Cardiac ventricle fibroblast (primary cell): ENCODE data around the gene KCNK7. TPM values are rescaled to one million over a fixed set of nuclear protein-coding genes. Genes with fewer than 3 reads are reported as not detected.

Experiments
- total RNA-seq: library from RNA; depleted of rRNA; stranded (reverse); fragments of >200 nt; gene quantifications from 2 replicates; pipeline ENCODE4 v1.2.3, GENCODE V29; 2015

Gene KCNK7, protein sequence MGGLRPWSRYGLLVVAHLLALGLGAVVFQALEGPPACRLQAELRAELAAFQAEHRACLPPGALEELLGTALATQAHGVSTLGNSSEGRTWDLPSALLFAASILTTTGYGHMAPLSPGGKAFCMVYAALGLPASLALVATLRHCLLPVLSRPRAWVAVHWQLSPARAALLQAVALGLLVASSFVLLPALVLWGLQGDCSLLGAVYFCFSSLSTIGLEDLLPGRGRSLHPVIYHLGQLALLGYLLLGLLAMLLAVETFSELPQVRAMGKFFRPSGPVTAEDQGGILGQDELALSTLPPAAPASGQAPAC
- total RNA-seq: not detected in 2 replicates

DNA sequence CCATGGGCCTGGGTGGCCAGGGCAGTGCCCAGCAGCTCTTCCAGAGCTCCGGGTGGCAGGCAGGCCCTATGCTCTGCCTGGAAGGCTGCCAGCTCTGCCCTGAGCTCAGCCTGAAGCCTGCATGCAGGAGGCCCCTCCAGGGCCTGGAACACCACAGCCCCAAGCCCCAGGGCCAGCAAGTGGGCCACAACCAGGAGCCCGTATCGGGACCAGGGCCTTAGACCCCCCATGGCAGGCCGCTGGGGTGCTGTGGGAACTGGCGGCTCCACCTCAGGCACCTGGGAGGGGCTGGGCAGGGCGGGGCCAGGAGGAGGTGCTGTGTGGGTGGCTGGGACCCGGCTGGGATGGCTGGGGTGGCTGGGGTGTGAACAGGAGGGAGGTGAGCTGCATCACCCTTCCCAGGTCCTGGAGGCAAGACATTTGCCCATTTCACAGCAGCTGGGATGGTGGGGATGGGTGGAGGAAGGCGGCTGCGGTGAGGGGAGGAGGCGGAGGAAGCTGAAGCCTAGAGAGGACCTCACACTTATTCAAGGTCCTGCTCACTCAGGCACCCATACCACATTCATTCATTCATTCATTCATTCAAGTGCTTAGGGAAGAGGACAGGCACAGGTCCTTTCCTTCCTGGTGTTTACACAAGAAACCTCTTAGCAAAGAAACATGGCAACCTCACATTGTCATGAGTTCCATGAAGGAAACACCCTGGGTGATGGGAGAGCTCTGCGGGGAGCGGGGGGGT, at the start of gene KCNK7:
KCNK7 (minus strand) TSS at position 258 of the 739 bp plus-strand sequence; CDS start at position 230, 28 bp downstream.

DNA sequence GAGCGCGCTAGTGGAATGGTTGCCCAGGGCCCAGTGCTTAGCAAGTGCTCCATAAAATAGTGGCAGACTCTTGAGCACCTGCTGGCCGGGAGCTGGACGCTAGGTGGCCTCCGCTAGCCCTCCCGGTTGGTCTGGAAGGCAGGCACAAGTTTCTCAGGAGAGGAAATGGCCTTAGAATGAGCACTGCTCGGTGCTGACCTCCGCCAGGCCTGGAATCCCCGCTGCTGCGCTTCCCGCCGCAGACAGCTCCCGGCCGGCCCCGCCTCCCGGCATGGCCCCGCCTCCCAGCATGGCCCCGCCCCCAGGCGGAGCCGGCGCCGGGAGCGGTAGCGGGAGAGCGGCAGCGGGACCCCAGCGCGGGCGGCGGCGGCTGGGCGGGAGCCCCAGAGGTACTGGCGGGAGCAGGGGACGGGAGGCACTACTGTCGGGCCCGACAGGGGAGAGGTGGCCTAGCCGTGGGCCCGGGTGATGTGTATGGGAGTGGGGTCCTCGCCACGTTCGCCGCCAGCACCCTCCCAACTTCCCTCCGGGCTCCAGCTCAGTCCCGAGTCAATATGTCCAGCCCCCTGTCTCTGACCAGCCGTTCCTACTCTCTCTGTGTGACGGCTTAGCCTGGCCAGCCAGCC, 42.3 kb upstream of the KCNK7 start, which contains the start of gene SIPA1:
SIPA1 (plus strand) TSS at position 308 of the 626 bp plus-strand sequence. CDS start 2,821 bp downstream, outside the sequence.

DNA sequence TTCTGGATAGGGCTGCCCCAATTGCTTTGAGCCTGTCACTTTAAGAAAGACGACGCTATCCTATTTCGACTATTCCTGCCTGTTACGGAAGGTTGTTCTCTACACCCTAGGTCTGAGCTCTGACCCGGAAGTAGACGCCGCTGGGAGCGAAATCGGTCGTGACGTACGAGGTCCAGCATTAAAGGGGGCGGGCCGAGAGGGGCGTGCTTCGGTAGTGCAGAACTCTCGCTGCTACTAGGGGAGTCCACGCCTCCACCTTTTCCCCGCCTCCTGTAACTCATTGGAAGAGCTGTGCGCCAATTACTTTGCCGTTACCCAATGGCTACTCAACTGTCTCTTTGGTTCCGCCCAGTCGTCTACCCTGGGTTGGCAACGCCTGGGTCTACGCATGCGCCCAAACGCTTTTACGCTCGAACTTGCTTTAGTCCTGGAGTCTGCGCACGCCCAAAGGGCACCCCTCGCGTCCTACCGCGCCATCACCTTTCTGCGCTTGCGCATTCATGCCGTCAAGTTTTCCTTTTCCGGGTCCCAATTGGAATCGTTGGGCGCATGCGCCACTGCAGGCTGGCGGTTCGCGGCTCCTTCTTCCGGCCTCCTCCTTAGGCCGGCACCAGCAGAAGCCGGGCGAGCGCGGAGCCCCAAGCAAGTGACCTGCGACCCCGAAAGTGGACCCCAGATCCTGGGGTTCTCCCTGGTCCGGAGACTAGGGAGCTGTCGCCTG, 19.8 kb upstream of the KCNK7 start, which contains the start of gene PCNX3:
PCNX3 (plus strand) TSS at position 548 of the 721 bp plus-strand sequence. CDS start 536 bp downstream, outside the sequence.

DNA sequence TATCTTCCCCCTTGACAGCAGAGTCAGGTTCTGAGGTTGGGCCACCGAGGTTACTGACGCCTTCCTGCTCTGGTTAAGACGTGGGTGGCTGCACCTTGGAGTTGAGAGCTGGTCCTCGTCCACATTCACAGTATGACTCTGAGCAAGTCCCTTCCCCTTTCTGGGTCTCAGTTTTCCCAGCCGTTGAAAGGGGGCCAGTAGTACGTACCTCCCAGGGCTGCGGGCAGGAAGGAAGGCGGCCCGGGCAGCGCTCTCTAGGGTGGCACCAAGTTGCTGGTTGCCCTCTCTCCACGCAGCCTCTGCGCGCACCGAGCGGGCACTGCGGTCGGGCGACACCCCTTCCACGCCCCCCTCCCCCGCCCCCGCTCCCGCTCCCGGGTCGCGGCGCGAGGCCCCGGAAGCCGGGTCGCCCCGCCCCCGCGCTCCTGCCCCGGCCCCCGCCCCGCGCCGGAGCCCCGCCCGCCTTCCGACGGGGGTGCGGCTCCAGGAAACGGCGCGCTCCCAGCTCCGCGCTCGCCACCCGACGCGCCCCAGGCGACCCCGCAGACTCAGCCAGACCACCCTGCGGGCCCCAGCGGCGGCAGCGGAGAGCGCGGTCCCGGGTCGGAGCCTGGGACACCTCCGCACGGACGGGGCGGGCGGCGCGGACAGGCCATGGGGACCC, 19.9 kb downstream of the KCNK7 start, which contains the start of gene EHBP1L1:
EHBP1L1 (plus strand) TSS at position 486 of the 664 bp plus-strand sequence. CDS start 250 bp downstream, outside the sequence.

DNA sequence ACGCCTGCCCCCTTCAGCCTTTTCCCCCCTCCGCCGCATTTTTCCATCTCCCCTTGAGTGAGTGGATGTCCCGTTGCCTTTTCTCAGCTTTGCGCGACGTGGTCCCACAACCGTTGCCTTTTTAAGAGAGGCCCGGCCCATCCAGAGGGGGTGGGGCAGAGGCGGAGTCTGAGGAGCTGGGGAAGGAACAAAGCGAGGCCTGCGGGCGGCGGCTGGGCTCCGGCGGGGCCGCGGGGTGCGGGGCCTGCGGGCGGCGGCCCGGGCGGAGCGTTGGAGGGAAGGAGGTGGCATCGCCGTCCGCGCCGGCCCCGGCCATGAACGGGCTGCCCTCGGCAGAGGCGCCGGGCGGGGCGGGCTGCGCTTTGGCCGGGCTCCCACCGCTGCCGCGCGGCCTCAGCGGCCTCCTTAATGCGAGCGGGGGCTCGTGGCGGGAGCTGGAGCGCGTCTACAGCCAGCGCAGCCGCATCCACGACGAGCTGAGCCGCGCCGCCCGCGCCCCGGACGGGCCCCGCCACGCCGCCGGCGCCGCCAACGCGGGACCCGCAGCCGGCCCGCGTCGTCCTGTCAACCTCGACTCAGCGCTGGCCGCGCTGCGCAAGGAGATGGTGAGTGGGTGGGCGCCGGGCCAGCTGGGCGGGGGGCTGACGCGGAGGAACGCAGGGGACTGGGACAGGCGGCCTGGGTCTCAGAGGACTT, 23.1 kb downstream of the KCNK7 start, which contains the start of gene FAM89B:
FAM89B (plus strand) TSS at position 183 of the 696 bp plus-strand sequence; CDS start at position 315, 132 bp downstream.

DNA sequence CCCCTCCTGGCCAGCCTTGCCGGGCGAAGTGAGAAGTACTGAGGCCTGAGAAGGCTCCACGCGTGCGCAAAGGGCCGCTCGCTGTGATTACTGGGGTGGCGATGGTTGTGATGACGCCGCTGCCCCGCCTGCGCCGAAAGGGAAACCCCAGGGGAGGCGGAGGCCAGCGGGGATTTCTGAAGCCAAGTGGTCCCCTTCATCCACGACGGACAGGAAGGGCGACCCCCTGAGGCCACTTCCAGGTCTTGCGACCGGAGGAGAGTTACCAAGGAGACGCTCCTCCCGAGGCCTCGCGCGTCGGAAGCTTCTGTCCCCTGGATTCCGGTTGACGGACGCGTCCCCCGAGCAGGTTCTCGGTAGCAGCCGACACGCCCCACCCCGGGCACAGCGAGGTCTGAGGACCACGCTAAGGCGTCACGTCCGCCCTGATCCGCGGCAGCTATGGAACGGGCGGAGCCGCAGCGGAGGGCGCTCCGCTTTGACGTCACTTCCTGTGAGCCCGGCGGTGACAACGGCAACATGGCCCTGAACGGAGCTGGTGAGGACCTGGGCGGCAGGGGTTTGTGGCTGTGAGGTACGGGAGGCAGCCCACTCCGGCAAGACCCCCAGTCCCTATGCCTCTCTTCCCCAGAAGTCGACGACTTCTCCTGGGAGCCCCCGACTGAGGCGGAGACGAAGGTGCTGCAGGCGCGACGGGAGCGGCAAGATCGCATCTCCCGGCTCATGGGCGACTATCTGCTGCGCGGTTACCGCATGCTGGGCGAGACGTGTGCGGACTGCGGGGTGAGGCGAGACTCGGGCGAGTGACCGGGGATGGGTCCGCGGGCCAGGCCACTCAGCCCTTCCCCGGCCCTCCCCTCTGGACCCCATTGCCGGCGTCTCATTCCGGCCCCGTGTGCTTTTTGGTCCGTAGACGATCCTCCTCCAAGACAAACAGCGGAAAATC, 25.4 kb downstream of the KCNK7 start, which contains the start of gene ZNRD2:
ZNRD2 (plus strand) TSS at position 505 of the 946 bp plus-strand sequence; CDS start at position 520, 15 bp downstream.

DNA sequence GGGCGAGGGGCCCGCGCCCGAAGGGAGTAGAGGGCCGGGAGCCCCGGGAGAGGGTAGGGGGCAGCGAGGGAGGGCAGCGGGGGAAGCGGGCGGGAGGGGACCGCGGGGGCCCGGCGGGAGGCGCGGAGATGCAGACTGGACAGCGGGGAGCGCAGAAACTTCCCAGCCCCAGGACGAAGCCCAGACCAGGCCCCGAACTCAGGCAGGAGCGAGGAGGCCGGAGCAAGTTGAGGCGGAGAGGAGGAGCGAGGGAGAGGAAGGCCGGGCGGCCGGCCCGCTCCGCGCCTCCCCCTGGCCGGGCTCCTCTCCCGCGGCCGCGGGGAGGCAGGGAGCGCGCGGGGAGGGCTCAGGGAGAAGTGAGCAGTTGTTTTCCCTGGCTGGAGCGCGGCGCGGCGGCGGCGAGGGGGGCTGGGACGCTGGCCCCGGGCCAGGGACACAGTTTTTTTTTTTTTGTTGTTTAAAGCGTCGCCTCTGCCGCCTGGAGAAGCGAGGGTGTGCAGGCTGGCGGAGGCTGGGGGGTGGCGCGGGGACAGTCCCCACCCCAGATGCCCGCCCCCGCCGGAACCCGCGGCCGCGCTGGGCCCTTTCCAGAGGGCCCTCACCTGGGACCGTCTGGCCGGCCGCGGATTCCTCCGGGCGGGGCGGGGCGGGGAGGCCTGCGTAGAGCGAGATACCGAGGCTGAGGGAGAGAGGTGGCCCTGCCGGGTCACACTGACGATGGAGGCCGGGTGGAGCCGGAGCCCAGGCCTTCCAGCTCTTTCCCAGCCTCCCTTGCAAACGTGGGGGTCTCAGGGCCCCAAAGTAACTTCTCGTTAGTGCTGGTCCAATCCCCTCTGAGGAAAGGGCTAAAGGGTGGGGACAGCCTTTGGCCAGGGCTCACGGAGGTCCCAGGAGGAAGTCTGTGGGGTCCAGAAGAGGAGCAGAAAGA, 37.3 kb downstream of the KCNK7 start, which contains the start of gene LTBP3:
LTBP3 (minus strand) TSS at position 358 of the 928 bp plus-strand sequence. CDS start 400 bp downstream, outside the sequence.

Other genes with a start within 250 kb of the KCNK7 start
- gene TIGD3, start 241.0 kb downstream of the KCNK7 start, total RNA-seq: 0.37 TPM in 1 of 2 replicates, not detected in the other
- 3.9 and 5.4 TPM in 2 replicates for gene SLC25A45, start 213.2 kb downstream of the KCNK7 start, total RNA-seq
- gene FRMD8, start 209.2 kb downstream of the KCNK7 start, total RNA-seq: 43.5 and 50.6 TPM in 2 replicates
- gene NEAT1, start 173.0 kb downstream of the KCNK7 start, total RNA-seq: 105 and 106 TPM in 2 replicates
- gene MALAT1, start 96.8 kb downstream of the KCNK7 start, total RNA-seq: 5,652 and 8,659 TPM in 2 replicates
- gene SCYL1, start 70.7 kb downstream of the KCNK7 start, total RNA-seq: 101 and 106 TPM in 2 replicates
- 263 and 277 TPM in 2 replicates for gene LTBP3, start 37.4 kb downstream of the KCNK7 start, total RNA-seq
- 33.3 and 40.4 TPM in 2 replicates for gene ZNRD2, start 25.3 kb downstream of the KCNK7 start, total RNA-seq
- 36.1 and 36.3 TPM in 2 replicates for gene FAM89B, start 23.3 kb downstream of the KCNK7 start, total RNA-seq
- 23.9 and 38.8 TPM in 2 replicates for gene EHBP1L1, start 19.7 kb downstream of the KCNK7 start, total RNA-seq
- gene MAP3K11, start 18.4 kb upstream of the KCNK7 start, total RNA-seq: 18.3 and 18.9 TPM in 2 replicates
- gene PCNX3, start 20.0 kb upstream of the KCNK7 start, total RNA-seq: 26.0 and 29.2 TPM in 2 replicates
- 15.2 and 18.5 TPM in 2 replicates for gene SIPA1, start 42.3 kb upstream of the KCNK7 start, total RNA-seq
- 34.2 and 35.8 TPM in 2 replicates for gene RELA, start 67.1 kb upstream of the KCNK7 start, total RNA-seq
- gene KAT5, start 116.5 kb upstream of the KCNK7 start, total RNA-seq: 28.4 and 32.0 TPM in 2 replicates
- 90.9 and 134 TPM in 2 replicates for gene RNASEH2C, start 125.0 kb upstream of the KCNK7 start, total RNA-seq
- gene AP5B1, start 185.2 kb upstream of the KCNK7 start, total RNA-seq: 11.8 and 12.2 TPM in 2 replicates
- gene OVOL1, start 191.3 kb upstream of the KCNK7 start, total RNA-seq: not detected in 2 replicates
- 3.4 and 3.9 TPM in 2 replicates for gene SNX32, start 238.2 kb upstream of the KCNK7 start, total RNA-seq